ENCODE measurements around the gene RAB40C.
A peak's percentile ranks its signal among the peaks of the same experiment; 100 is the strongest.
"Not testable (repeated sequence)": the region's sequence is repeated elsewhere in the genome, so short reads cannot be mapped to it uniquely, and the experiment has no call there.

The RAB40C gene

DNA sequence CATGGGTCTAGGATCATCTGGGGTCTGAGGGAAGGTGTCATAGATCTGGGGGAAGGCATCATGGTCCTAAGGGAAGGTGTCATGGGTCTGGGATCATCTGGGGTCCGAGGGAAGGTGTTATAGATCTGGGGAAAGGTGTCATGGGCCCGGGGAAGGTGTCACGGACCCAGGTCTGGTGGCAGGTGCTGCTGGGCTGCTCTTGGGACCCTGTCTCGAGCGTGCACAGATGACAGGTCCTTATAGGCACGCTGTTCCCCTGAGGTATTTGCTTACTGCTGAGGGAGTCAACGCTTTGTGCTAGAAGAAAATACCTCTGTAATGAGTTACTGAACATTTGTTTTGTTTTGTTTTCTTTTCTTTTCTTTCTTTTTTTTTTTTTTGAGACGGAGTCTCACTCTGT, 1.4 kb downstream of the RAB40C start:
- DNase-seq = no peak

GRCh38 chr16:591892-592517, 2.1 kb downstream of the RAB40C start:
- no peak for DNase-seq

GRCh38 chr16:592518-593306, 2.8 kb downstream of the RAB40C start:
- DNase-seq = peak; percentile 70

- no peak for DNase-seq
These were observed 3.5 kb downstream of the RAB40C start for GRCh38 chr16:593406-593805.

- no peak for DNase-seq
These were observed 3.9 kb downstream of the RAB40C start for GRCh38 chr16:593807-594206.

DNA sequence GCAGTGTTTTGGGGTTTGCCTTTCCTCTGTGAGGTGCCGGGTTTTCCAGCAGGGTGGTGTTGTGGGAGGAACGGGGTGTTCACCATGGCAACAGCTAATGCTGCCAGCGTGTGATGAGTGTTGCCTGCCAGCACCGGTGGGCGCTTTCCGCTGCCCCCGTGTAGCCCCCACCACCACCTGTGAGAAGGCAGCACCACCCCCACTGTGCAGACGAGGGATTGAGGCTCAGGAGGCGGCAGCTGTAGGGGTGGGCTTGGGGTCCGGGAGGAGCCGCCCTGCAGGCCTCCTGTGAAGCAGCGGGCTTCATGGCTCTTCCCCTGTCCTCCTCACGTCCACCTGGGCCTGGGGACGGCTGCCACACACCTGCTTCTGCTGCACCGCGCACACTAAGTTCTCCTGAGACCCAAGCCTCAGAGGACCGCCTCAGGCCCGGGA, 5.2 kb downstream of the RAB40C start:
- no peak for DNase-seq

DNA sequence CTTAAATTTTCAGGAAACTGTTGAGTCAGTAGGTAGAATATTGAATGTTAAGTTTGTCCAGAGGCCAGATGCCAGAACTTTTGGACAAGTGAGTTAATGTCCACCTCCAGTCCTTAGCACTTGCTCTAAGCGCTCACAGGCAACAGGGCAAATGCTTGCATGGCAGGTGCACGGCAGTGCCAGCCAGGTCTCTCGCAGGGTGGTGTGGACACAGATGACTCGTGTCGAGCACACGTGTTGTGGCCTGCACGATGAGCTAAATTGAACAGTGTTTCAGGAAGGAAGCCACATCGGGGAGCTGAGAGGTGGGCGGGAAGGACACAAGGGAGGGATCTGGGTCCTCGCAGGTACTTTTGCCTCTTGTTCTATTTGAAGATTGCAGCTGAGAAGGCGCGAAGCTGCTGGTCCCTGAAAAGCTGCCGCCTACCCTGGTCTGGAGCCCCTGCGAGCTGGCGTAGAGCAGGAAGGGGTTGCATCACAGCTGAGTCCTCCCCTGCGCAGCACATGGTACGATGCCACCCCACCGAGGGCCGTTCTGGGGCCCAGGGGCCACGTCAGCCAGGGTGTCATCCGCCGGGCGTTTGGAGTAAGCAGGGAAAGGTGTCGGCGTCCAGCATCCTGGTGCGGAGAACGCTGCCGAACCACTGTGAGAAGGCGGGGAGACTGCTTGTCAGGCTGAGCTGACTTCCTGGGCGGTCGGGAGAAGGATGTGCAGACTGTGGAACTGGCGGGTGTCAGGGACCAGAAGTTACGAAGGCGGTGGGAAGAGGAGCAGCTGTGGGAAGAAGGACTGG, 6.3 kb downstream of the RAB40C start:
- DNase-seq = peak; percentile 31

GRCh38 chr16:596736-597060, 6.8 kb downstream of the RAB40C start:
- no peak for DNase-seq

- DNase-seq = not testable (repeated sequence)
These were observed 7.8 kb downstream of the RAB40C start for GRCh38 chr16:597655-598054.

GRCh38 chr16:598823-599739, 9.2 kb downstream of the RAB40C start:
- DNase-seq = no peak

DNA sequence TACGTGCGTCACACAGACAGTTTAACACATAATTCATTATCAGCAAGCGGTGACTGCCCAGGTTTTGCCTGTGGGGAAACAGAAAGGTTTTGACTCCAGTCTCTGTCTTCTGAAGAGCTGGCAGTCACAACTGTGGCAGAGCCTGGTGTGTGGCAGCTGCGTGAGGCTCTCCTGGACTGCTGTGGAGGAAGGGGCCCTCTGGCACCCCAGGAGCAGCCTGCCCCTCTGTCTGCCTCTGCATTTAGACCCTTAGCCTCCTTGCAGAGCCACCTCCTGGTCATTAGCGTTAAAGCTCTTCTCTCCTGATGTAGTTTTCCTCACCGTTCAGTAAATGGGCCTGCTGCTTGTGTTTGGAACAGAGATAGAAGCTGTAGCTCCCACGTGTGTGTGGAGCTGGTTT, 10.9 kb downstream of the RAB40C start:
- DNase-seq = no peak

GRCh38 chr16:603933-604332, 14.1 kb downstream of the RAB40C start:
- no peak for DNase-seq

DNA sequence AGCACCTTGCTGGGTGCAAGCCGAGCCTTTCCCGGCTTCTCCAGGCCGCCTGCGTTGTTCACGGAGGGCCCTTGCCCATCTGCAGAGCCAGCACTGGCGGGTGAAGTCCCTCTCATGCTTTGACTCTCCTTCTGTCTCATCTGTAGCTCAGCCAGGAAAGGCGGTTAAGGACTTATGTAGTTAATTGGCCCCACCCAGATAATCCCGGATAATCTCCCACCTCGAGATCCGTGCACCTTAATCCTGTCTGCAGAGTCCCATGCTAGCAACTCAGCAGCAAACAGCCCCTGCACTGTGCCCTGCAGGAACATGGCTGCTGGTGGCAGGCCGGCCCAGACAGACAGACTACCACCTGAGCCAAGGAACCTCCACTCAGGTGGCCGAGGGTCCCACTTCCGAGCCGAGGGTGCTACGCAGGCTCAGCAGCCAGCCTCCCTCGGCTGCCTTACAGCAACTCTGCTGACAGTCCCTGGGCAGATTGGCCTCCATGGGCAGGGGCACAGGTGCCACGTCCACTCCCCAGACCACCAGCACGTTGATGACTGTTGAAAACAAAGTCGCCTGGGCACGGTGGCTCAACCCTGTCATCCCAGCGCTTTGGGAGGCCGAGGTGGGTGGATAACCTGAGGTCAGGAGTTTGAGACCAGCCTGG, 16.9 kb downstream of the RAB40C start:
- no peak for DNase-seq

DNA sequence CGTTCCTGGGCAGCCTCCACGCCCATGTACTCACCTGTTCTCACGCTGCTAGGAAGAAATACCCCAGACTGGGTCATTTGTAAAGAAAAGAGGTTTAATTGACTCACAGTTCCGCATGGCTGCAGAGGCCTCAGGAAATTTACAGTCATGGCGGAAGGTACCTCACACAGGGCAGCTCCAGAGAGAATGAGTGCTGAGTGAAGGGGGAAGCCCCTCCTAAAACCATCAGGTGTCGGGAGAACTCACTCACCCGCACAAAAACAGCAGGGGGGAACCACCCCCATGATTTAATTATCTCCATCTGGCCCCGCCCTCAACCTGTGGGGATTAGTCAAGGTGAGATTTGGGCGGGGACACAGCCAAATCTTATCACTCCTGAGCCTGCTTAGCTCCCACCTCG, 18.2 kb downstream of the RAB40C start:
- no peak for DNase-seq

DNA sequence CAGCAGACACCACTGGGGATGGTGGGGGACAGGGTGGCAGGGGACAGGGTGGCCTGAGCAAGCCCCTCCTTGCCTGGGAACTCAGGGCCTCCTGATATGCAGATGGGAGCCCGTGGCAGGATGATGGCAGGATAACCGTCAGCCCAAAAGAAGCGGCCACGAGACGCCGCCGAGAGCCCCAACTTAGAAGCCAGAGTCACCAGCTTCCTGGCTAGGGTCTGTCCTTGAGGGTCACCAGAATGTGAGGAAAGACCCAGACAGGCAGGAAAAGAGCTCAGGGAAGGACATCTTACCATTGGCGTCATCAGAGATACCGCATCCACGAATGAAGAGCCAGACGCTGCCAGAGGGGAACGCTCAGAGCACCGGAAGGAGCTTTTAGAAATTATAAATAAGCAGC, 19.4 kb downstream of the RAB40C start:
- DNase-seq = no peak

DNA sequence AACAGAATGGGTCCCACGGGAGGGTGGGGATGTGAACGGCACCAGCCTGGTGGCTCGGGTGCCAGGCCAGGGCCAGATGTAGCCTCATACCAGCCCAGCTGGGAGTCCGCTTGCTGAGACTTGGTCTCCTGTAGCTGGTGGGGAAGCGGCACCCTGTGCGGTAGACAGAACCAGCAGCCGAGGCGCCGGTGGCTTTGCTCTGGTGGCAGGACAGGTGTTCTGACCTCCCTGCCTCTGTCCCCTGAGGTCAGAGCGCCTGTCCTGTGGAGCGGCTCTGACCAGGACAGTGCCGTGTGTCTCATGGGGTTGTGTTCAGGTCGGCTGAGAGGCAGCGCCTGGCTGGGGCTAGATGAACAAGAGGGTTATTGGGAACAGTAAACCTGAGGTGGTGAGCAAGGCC, 20.1 kb downstream of the RAB40C start:
- DNase-seq = no peak

DNA sequence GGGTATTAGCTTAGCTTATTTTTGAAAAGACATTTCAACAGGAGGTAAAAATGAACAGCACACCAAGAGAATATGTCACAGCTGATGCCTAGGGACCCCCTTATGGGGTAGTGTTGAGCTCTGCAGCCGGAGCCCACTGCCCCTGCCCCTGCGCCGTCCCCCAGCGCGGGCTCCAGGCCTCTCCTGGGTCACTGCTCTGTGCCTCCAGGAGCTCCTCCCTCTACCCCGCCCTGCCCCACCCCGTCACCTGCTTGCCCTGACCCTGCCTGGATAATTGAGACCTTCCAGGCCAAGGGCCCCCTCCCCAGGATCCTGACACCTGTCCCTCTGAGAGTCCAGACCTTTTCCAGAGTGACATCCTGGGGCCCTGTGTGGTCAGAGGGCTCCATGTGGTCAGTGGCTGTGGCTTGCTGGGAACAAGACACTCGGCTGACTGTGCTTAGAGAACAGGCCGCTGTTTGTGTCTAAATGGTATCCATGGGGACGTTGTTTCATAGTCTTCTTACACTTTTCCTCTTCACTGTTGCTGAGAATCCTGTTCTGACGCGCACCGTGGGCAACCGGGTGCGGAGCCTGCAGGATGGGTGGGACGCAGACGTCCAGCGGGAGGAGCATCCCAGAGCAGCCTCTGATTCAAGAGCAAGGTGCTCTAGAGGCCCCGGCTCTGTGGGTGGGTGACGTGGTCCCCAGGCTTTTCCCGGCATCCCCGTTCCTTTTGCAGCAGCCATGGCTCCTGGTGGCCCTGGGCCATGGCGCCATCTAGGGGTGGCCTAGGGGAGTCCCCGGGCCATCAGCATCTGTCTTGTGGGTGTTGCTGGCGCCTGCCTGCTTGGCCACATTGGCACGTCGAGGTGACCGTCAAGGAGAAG, 20.9 kb downstream of the RAB40C start:
- peak; percentile 61 for DNase-seq

DNA sequence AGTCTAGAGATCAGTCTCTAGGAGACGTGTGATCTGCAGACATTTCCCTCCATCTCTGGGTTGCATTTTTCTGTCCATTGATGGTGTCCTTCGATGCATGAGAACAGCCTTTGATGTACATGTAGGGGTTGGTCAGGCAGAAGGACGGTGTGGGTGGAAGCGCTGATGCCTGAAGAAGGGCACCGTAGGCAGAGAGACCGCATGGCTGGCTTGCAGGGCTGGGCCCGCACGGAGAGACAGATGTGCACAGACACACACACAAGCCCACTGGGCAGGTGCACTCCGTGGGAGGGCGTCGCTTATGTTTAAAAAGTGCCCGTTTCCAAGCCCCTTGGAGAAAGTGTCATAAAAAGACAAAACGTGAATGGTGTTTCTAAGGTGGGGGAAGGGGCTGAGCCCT, 25.3 kb downstream of the RAB40C start:
- DNase-seq = no peak

DNA sequence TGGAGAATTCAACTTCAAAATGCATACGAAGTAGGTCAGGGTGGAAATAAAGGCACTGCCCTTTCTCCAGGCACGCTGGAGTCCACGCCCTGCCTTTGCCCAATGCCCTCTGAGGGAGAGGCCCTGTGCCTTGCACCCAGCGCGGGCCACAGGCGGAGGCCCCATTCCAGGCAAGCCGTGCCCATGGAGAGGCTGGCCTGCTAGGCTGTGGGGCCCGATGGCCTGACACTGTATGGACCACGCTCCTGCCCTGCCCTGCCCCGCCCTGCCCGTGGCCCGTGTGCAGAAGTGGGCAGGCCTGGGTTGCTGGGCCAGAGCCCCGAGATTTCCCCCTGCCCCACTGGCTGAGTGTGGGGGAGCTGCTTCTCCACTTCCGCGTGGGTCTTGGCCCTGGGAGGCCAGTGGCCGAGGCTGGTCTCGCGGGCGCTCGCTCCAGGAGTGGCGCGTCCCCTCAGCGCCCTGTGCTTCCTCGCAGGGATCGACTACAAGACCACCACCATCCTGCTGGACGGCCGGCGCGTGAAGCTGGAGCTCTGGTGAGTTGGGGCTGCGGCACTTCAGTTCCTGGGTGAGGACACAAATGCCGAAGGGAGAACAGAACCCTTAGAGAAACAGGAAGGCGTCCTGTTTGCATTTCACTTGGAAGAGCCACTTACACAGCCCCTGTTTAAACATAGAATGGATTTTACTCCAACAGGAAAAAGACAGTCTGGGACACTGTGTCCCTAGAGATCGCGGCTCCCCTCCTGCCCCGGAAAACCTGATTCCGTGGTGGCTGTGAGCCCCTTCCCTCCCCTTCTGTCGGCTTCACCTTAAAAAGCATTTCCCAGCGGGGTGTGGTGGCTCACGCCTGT, 27.1 kb downstream of the RAB40C start:
- no peak for DNase-seq

GRCh38 chr16:617855-618254, 28.0 kb downstream of the RAB40C start:
- no peak for DNase-seq

Data from inflammatory macrophage treated with lipopolysaccharide for 4 hours (primary cell).